Omental fat pad (tissue), 4 donors: ENCODE measurements around the gene STUM. TPM values are rescaled to one million over a fixed set of nuclear protein-coding genes. Genes with fewer than 3 reads are reported as not detected.
"Not testable (repeated sequence)": the region's sequence is repeated elsewhere in the genome, so short reads cannot be mapped to it uniquely, and the experiment has no call there.

Experiments used
- ATAC-seq: fragments of 150-250 bp; one replicate; pipeline ENCODE4 v1.9.1; 2016; ENCODE audit warnings: mild to moderate bottlenecking, moderate library complexity; ENCODE audit not compliant: low FRiP score
- DNase-seq: peaks from one replicate; pipeline ENCODE4 v3.0.0-alpha.2; 2019; ENCODE audit warnings: low spot score
- CTCF ChIP-seq, 3 donors: fragments of 450-650 bp; IDR thresholded peaks; one replicate each; pipeline ENCODE4 v1.5.1; 2016 to 2017; ENCODE audit warnings: antibody characterized with exemption in 3 of 3, mild to moderate bottlenecking in 3 of 3, moderate library complexity in 2 of 3
- total RNA-seq, 4 donors: library from RNA; depleted of rRNA; stranded (reverse); fragments of >200 nt; gene quantifications; one replicate each; pipeline ENCODE4 v1.1.0, GENCODE V29; 2016

STUM gene
- total RNA-seq, 4 donors from 2014 or later: 1.9 to 2.8 (median 2.2) TPM

GRCh38 chr1:226638608-226639007 lies 90.0 kb downstream of the STUM start:
- no peak for TF ChIP-seq CTCF (IDR thresholded peaks at IDR 0.05)
- DNase-seq (no peak), ATAC-seq (no peak)

DNA sequence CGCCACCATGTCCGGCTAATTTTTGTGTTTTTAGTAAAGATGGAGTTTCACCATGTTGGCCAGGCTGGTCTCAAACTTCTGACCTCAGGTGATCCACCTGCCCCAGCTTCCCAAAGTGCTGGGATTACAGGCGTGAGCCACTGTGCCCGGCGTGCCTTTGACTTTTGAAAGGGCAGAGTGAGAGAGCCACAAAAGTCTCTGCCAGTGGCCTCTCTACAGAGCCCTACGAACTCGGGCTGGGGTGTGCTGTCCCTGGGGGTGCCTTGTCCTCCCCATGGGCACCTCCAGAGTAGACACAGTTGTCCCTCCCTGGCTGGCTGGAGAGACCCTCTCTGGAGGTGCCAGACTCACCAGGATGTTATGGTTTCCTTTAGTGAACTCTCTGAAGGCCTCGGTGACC lies 90.6 kb downstream of the STUM start:
- DNase-seq, ATAC-seq: not testable (repeated sequence)

DNA sequence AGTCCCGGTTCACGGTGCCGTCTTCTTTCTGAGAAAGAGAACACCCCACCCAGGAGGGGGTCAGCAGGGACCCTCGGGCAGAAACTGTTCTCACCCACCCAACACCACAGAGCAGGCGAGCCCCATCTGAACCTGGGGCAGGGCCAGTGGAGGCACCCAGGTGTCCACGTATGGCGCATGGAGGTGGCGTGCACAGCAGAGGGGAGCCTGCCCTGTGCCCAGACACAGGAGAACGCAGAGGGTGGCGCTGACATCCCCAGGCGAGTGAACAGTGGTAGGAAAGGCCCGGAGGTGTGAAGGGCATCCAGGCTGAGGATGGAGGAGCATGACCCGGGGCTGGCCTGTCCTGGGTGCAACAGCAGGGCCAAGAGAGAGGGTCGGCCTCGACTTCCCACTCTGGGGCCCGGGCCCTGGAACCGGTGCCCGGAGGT lies 91.1 kb downstream of the STUM start:
- TF ChIP-seq CTCF (IDR thresholded peaks at IDR 0.05): no peak
- ATAC-seq (no peak), DNase-seq (no peak)

DNA sequence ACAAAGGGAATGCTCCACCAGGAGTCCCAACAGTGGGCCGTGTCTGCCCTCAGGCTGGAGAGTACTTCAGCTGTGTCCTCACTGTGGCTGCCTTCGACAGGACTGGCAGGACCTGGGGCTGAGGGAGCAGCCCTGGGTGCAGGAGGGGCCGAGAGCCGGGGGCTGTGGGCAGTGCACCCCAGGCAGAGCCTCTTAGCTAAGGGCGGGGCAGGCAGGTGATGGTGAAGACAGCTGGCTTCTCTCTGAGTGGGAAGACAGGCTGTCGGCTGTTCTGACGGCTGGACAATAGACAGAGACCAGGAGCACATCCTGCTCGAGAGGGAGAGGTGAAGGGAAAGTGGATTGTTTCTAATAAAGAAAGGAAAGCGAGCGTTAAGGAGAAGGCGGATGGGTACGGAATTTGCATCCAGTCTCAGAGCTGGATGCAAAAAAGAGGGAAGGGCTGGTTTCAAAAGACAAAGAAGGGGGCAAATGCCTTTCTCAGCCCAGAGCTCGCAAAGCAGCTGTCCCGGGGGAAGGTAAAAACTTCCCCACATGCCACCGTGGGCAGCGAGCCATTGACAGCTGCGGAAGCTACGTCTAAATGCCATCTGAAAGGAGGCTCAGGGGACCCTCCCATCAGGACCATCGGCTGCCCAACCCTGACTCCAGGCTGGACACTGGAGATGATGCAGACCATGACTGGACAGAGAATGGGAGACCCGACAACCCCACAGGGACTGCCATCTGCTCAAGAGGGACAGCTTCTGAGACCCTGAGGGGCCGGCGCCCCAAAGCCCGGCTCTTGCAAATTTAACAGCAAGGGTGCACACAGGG lies 92.0 kb downstream of the STUM start:
- DNase-seq: no peak
- no peak for ATAC-seq
- no peak for TF ChIP-seq CTCF (IDR thresholded peaks at IDR 0.05)

DNA sequence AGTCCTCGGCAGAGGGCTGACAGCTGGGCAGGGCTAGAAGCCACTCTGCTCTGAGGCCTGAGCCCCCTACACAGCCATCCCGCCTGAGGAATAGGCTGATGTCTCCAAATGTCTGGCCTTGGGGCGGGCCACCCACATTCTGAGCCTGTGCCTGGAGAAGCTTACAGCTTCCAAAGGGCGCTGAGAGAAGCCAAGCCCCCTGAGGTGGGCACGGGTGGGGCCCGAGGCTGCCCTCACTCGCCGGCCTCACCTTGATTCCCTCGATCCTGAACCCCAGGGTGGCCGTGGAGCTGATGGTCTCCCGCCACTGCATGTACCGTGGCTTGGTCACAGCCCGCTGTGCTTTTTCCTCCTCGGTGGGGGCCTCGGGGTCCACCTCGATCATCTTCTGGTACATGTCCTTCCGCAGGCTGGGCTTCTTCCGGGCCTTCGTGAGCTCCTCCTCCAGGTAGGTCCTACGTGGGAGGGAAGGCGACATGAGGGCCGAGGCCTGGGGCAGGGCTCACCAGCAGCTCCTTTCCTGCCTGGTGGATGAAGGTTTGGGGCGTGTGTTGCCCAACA lies 93.2 kb downstream of the STUM start:
- TF ChIP-seq CTCF (IDR thresholded peaks at IDR 0.05): no peak
- no peak for ATAC-seq
- DNase-seq: no peak

DNA sequence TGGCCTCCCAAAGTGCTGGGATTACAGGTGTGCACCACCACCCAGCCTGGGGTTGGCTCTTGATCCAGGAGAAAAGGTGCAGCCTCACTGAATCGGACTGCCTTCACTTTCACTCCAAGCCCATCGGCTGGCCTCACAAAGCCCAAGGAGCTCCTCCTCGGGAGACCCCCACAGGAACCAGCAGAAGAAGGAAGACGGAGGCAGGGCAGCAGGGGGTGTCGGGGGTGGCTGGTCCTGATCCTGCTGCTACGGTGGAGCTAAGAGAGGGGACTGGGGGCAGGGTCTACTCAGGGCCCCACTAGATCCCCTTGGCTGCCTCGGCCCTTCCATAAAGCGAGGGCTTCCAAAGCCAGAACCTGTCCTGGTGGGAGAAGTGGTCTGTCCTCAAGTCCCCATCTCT lies 93.9 kb downstream of the STUM start:
- ATAC-seq (no peak), DNase-seq (no peak)
- no peak for TF ChIP-seq CTCF (IDR thresholded peaks at IDR 0.05)

DNA sequence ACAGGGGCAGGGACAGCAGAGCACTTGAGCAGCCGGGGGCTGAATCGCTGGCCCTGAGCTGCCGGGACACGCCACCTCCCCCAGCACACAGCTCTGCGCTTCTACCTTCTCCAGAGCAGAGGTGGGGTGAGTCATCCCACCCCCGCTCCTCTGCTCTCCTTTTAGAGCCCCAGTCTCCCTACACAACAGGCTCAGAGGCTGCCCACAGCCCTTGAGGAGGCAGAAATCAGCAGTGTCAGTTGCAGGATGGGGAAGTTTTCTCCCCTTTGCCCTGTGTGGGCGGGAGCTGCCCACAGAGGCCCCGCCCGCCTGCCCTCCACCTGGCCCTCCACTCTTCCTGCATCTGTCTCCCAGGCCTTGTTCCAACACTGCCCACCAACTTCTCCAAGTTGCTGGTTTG lies 94.6 kb downstream of the STUM start:
- no peak for TF ChIP-seq CTCF (IDR thresholded peaks at IDR 0.05)
- DNase-seq: no peak
- ATAC-seq: peak; percentile 83
